Mesenchymal stem cell (in vitro differentiated cells and primary cell): ENCODE measurements around the gene HADH.
"Not testable (repeated sequence)": the region's sequence is repeated elsewhere in the genome, so short reads cannot be mapped to it uniquely, and the experiment has no call there.

Source experiments
- DNase-seq: peaks from one replicate; pipeline ENCODE4 v3.0.0-alpha.2; 2013
- H2AFZ ChIP-seq: one replicate; pipeline ENCODE4 v1.6.1; 2013; ENCODE audit warnings: low read depth, mild to moderate bottlenecking, control low read depth, inconsistent platforms, low read length, moderate library complexity
- H2AK5ac ChIP-seq: 2 replicates; pipeline ENCODE4 v1.6.1; 2013; ENCODE audit warnings: low read length, moderate library complexity, mild to moderate bottlenecking, inconsistent platforms; ENCODE audit not compliant: severe bottlenecking
- H2BK120ac ChIP-seq: one replicate; pipeline ENCODE4 v1.6.1; 2013; ENCODE audit warnings: low read depth, mild to moderate bottlenecking, inconsistent platforms, low read length, moderate library complexity
- H2BK12ac ChIP-seq, 2 experiments: one replicate each; pipeline ENCODE4 v1.6.1; 2013; ENCODE audit warnings: inconsistent platforms in 2 of 2, low read length in 2 of 2, mild to moderate bottlenecking in 2 of 2, moderate library complexity in 2 of 2, control low read depth in 1 of 2
- H2BK15ac ChIP-seq: one replicate; pipeline ENCODE4 v1.6.1; 2013; ENCODE audit warnings: mild to moderate bottlenecking, low read depth, inconsistent platforms; ENCODE audit not compliant: poor library complexity, severe bottlenecking
- H2BK5ac ChIP-seq: 2 replicates; pipeline ENCODE4 v1.6.1; 2013; ENCODE audit warnings: low read depth, mild to moderate bottlenecking, low read length, control low read depth, inconsistent platforms; ENCODE audit not compliant: poor library complexity, severe bottlenecking
- H3K14ac ChIP-seq, 2 experiments: one replicate each; pipeline ENCODE4 v1.6.1; 2013; ENCODE audit warnings: inconsistent platforms in 2 of 2, low read length in 2 of 2, control low read depth in 1 of 2, mild to moderate bottlenecking in 1 of 2, moderate library complexity in 1 of 2
- H3K18ac ChIP-seq, 2 experiments: one replicate each; pipeline ENCODE4 v1.6.1; 2013; ENCODE audit warnings: inconsistent platforms in 2 of 2, low read length in 2 of 2, control low read depth in 1 of 2, low read depth in 1 of 2, mild to moderate bottlenecking in 1 of 2
- H3K23ac ChIP-seq, 2 experiments: one replicate each; pipeline ENCODE4 v1.6.1; 2013; ENCODE audit warnings: inconsistent platforms in 2 of 2, low read length in 2 of 2, mild to moderate bottlenecking in 2 of 2, moderate library complexity in 2 of 2, control low read depth in 1 of 2
- H3K27ac ChIP-seq: 2 replicates; pipeline ENCODE4 v1.5.1; 2013; ENCODE audit warnings: mild to moderate bottlenecking, moderate library complexity, low read length, control low read depth, inconsistent platforms; ENCODE audit not compliant: poor library complexity, severe bottlenecking
- H3K27me3 ChIP-seq, 2 experiments: 2 replicates each; pipeline versions ENCODE4 v1.6.1 to v1.7.0; 2013; ENCODE audit warnings: low read length in 2 of 2, mild to moderate bottlenecking in 2 of 2, moderate library complexity in 2 of 2, control low read depth in 1 of 2, inconsistent platforms in 1 of 2; ENCODE audit not compliant: control insufficient read depth in 1 of 2, insufficient read depth in 1 of 2
- H3K36me3 ChIP-seq, 2 experiments: 2 replicates each; pipeline versions ENCODE4 v1.6.1 to v1.7.0; 2013; ENCODE audit warnings: low read length in 2 of 2, control low read depth in 1 of 2, inconsistent platforms in 1 of 2, low read depth in 1 of 2, mild to moderate bottlenecking in 1 of 2; ENCODE audit not compliant: insufficient read depth in 2 of 2, control insufficient read depth in 1 of 2
- H3K4ac ChIP-seq, 2 experiments: one replicate each; pipeline ENCODE4 v1.6.1; 2013; ENCODE audit warnings: inconsistent platforms in 2 of 2, low read length in 2 of 2, mild to moderate bottlenecking in 2 of 2, moderate library complexity in 2 of 2, control low read depth in 1 of 2, low read depth in 1 of 2
- H3K4me1 ChIP-seq: 2 replicates; pipeline ENCODE4 v1.6.1; 2013; ENCODE audit warnings: low read depth, low read length, control low read depth; ENCODE audit not compliant: control insufficient read depth, insufficient read depth
- H3K4me2 ChIP-seq: 2 replicates; pipeline ENCODE4 v1.6.1; 2013; ENCODE audit warnings: low read length, mild to moderate bottlenecking, inconsistent platforms; ENCODE audit not compliant: poor library complexity, severe bottlenecking
- H3K4me3 ChIP-seq, 2 experiments: 2 replicates each; pipeline versions ENCODE4 v1.5.1 to v1.7.0; 2013; ENCODE audit warnings: low read length in 2 of 2, mild to moderate bottlenecking in 2 of 2, control low read depth in 1 of 2, low read depth in 1 of 2; ENCODE audit not compliant: insufficient read depth in 1 of 2
- H3K79me1 ChIP-seq: replicated peaks from 2 replicates; pipeline ENCODE4 v1.6.1; 2013; ENCODE audit warnings: mild to moderate bottlenecking, control low read depth, low read length, inconsistent platforms; ENCODE audit not compliant: poor library complexity, severe bottlenecking
- H3K9ac ChIP-seq: 2 replicates; pipeline ENCODE4 v1.7.0; 2013; ENCODE audit warnings: mild to moderate bottlenecking, low read length, moderate library complexity
- H3K9me3 ChIP-seq: 2 replicates; pipeline ENCODE4 v1.7.0; 2013; ENCODE audit warnings: mild to moderate bottlenecking, low read length; ENCODE audit not compliant: control insufficient read depth
- H4K8ac ChIP-seq: one replicate; pipeline ENCODE4 v1.6.1; 2013; ENCODE audit warnings: inconsistent platforms, mild to moderate bottlenecking, low read length, moderate library complexity
- H4K91ac ChIP-seq: one replicate; pipeline ENCODE4 v1.6.1; 2013; ENCODE audit warnings: mild to moderate bottlenecking, low read length, inconsistent platforms
- WGBS: methylation state at CpG from one replicate; pipeline ENCODE4 v1.1.7; 2013; ENCODE audit warnings: mixed read lengths; 5-methylcytosine and 5-hydroxymethylcytosine counted together

Gene HADH

DNA sequence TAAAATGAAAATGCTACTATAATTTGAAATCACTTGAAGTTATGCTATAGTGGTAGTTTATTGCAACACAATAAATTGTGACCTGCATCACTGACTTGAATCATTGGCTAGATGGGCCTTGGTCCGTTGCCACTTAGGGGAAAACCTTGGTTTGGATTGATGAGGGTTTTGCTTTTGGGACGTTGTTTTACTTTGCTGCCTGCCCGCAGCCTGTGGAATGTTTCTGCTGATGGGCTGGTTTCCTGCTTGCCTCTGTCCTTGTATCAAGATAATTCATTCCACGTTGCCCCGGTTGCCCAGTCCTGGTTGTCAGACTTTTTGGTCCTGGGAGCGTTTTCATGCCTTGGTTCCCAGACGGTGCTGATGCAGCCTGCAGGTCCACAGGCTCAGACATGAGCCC lies 18.3 kb downstream of the HADH start:
- H3K14ac ChIP-seq, result no peak overlapping the region
- no peak overlapping the region for H3K23ac ChIP-seq
- no peak overlapping the region for H2BK5ac ChIP-seq
- WGBS, result 86% methylated on average over 7 of the region's 7 CpGs
- no peak overlapping the region for H3K18ac ChIP-seq
- H3K4ac ChIP-seq, result no peak overlapping the region
- H3K27me3 ChIP-seq, result no peaks in the 10 kb centered on the region
- H3K36me3 ChIP-seq, result peaks cover 0 to 12% of the 10 kb centered on the region in 2 experiments
- H3K4me1 ChIP-seq, result peaks cover 4% of the 10 kb centered on the region
- no peak overlapping the region for H3K4me2 ChIP-seq
- DNase-seq, result no peak
- H3K4me3 ChIP-seq, result no peak overlapping the region
- H4K8ac ChIP-seq, result no peak overlapping the region
- no peak overlapping the region for H2BK15ac ChIP-seq
- no peak overlapping the region for H2AFZ ChIP-seq
- H2AK5ac ChIP-seq, result no peak overlapping the region
- peaks cover 21% of the 10 kb centered on the region for H3K79me1 ChIP-seq
- H3K9ac ChIP-seq, result no peak overlapping the region
- no peak overlapping the region for H3K27ac ChIP-seq
- no peaks in the 10 kb centered on the region for H3K9me3 ChIP-seq
- H2BK120ac ChIP-seq, result no peak overlapping the region
- no peak overlapping the region for H2BK12ac ChIP-seq
- H4K91ac ChIP-seq, result no peak overlapping the region

- Histone ChIP-seq H4K91ac (no peak overlapping the region), H3K27ac (no peak overlapping the region), H2AK5ac (no peak overlapping the region), H3K4me2 (no peak overlapping the region), H2BK12ac (no peak overlapping the region), H3K79me1 (peaks cover 23% of the 10 kb centered on the region), H3K14ac (no peak overlapping the region), H3K4ac (no peak overlapping the region), H3K4me1 (peaks cover 4% of the 10 kb centered on the region), H2BK5ac (no peak overlapping the region), H3K4me3 (no peak overlapping the region), H2BK15ac (no peak overlapping the region), H2AFZ (no peak overlapping the region), H3K36me3 (peaks cover 0 to 12% of the 10 kb centered on the region in 2 experiments), H3K23ac (no peak overlapping the region), H3K9me3 (no peaks in the 10 kb centered on the region), H3K9ac (peak overlapping the region; percentile 10), H4K8ac (no peak overlapping the region), H3K18ac (no peak overlapping the region), H3K27me3 (no peaks in the 10 kb centered on the region), H2BK120ac (no peak overlapping the region)
- WGBS, result no CpG with 5 or more reads among the region's 2 CpGs
- DNase-seq, result peak; percentile 71
Measured at GRCh38 chr4:108008721-108009120, 19.0 kb downstream of the HADH start.

GRCh38 chr4:108010167-108010566 lies 20.5 kb downstream of the HADH start:
- H3K4me2 ChIP-seq, result no peak overlapping the region
- H3K27me3 ChIP-seq, result no peaks in the 10 kb centered on the region
- H4K8ac ChIP-seq, result no peak overlapping the region
- peaks cover 3 to 22% of the 10 kb centered on the region in 2 experiments for H3K36me3 ChIP-seq
- H3K23ac ChIP-seq, result no peak overlapping the region
- H3K79me1 ChIP-seq, result peaks cover 25% of the 10 kb centered on the region
- no peak overlapping the region for H2BK5ac ChIP-seq
- H2BK15ac ChIP-seq, result no peak overlapping the region
- no peaks in the 10 kb centered on the region for H3K9me3 ChIP-seq
- 100% methylated on average over 1 of the region's 2 CpGs for WGBS
- H3K4me1 ChIP-seq, result no peaks in the 10 kb centered on the region
- H3K14ac ChIP-seq, result no peak overlapping the region
- DNase-seq, result peak; percentile 67
- H3K9ac ChIP-seq, result peak overlapping the region; percentile 54
- H2BK120ac ChIP-seq, result no peak overlapping the region
- no peak overlapping the region for H3K18ac ChIP-seq
- H3K4me3 ChIP-seq, result no peak overlapping the region
- H2AK5ac ChIP-seq, result no peak overlapping the region
- H2AFZ ChIP-seq, result no peak overlapping the region
- peak overlapping the region; percentile 68 for H3K27ac ChIP-seq
- no peak overlapping the region for H3K4ac ChIP-seq
- no peak overlapping the region for H4K91ac ChIP-seq
- no peak overlapping the region for H2BK12ac ChIP-seq

GRCh38 chr4:108012382-108012781 lies 22.7 kb downstream of the HADH start:
- not testable (repeated sequence) for H3K9ac ChIP-seq, DNase-seq, H3K4me3 ChIP-seq, H2BK120ac ChIP-seq, H2BK5ac ChIP-seq, H3K14ac ChIP-seq, H2AK5ac ChIP-seq, H3K27me3 ChIP-seq, H3K4me2 ChIP-seq, H3K4me1 ChIP-seq, H3K23ac ChIP-seq, H2AFZ ChIP-seq, H4K8ac ChIP-seq, H3K9me3 ChIP-seq, H3K27ac ChIP-seq, H2BK12ac ChIP-seq, H2BK15ac ChIP-seq, H3K4ac ChIP-seq, H3K18ac ChIP-seq, H4K91ac ChIP-seq
- H3K79me1 ChIP-seq, result peaks cover 17% of the 10 kb centered on the region
- WGBS, result 98% methylated on average over 5 of the region's 5 CpGs
- H3K36me3 ChIP-seq, result peaks cover 6 to 43% of the 10 kb centered on the region in 2 experiments
